Muscle layer of duodenum (tissue), 2 donors: ENCODE measurements around the gene KRTAP17-1.

Experiments
- H3K27ac ChIP-seq: one replicate; pipeline ENCODE4 v1.7.0; 2013; ENCODE audit warnings: mild to moderate bottlenecking, low read length
- H3K27me3 ChIP-seq: one replicate; pipeline ENCODE4 v1.7.0; 2013; ENCODE audit warnings: low read depth, mild to moderate bottlenecking, control low read depth, low read length
- H3K36me3 ChIP-seq, 2 donors: one replicate each; pipeline ENCODE4 v1.7.0; 2013; ENCODE audit warnings: low read length in 2 of 2, control low read depth in 1 of 2, mild to moderate bottlenecking in 1 of 2; ENCODE audit not compliant: insufficient read depth in 2 of 2, control insufficient read depth in 1 of 2
- H3K4me1 ChIP-seq, 2 donors: one replicate each; pipeline ENCODE4 v1.7.0; 2013; ENCODE audit warnings: low read length in 2 of 2, mild to moderate bottlenecking in 2 of 2, control low read depth in 1 of 2, moderate library complexity in 1 of 2; ENCODE audit not compliant: insufficient read depth in 2 of 2, control insufficient read depth in 1 of 2
- H3K4me3 ChIP-seq, 2 donors: one replicate each; pipeline ENCODE4 v1.7.0; 2013; ENCODE audit warnings: low read length in 2 of 2, low read depth in 1 of 2, mild to moderate bottlenecking in 1 of 2
- H3K9me3 ChIP-seq, 2 donors: one replicate each; pipeline ENCODE4 v1.7.0; 2013; ENCODE audit warnings: low read length in 2 of 2, control low read depth in 1 of 2, mild to moderate bottlenecking in 1 of 2; ENCODE audit not compliant: control insufficient read depth in 1 of 2
- donor health status: healthy.

Gene KRTAP17-1

GRCh38 chr17:41343029-41343428, 27.5 kb upstream of the KRTAP17-1 start:
- Histone ChIP-seq H3K27me3 (no peaks in the 10 kb centered on the region), H3K36me3 (no peaks in the 10 kb centered on the region), H3K27ac (no peak overlapping the region), H3K4me1 (no peaks in the 10 kb centered on the region), H3K9me3 (peaks cover 0 to 2% of the 10 kb centered on the region in 2 donors), H3K4me3 (no peak overlapping the region)

- no peaks in the 10 kb centered on the region for H3K4me1 ChIP-seq
Measured at GRCh38 chr17:41340934-41341861, 25.7 kb upstream of the KRTAP17-1 start.

GRCh38 chr17:41340494-41340893, 25.0 kb upstream of the KRTAP17-1 start:
- Histone ChIP-seq H3K27me3 (no peaks in the 10 kb centered on the region), H3K4me3 (no peak overlapping the region), H3K27ac (no peak overlapping the region), H3K9me3 (peaks cover 0 to 2% of the 10 kb centered on the region in 2 donors), H3K4me1 (no peaks in the 10 kb centered on the region), H3K36me3 (no peaks in the 10 kb centered on the region)

More at GRCh38 chr17:41340934-41341861, 25.7 kb upstream of the KRTAP17-1 start:
- Histone ChIP-seq H3K27me3 (no peaks in the 10 kb centered on the region), H3K36me3 (no peaks in the 10 kb centered on the region), H3K9me3 (peaks cover 0 to 2% of the 10 kb centered on the region in 2 donors), H3K27ac (no peak overlapping the region), H3K4me3 (no peak overlapping the region)

- Histone ChIP-seq H3K27me3 (no peaks in the 10 kb centered on the region), H3K4me1 (no peaks in the 10 kb centered on the region), H3K4me3 (no peak overlapping the region), H3K27ac (no peak overlapping the region), H3K36me3 (no peaks in the 10 kb centered on the region), H3K9me3 (peaks cover 0 to 2% of the 10 kb centered on the region in 2 donors)
Measured at GRCh38 chr17:41339571-41340172, 24.2 kb upstream of the KRTAP17-1 start.

GRCh38 chr17:41338961-41339485, 23.5 kb upstream of the KRTAP17-1 start:
- Histone ChIP-seq H3K27me3 (no peaks in the 10 kb centered on the region), H3K4me3 (no peak overlapping the region), H3K9me3 (peaks cover 0 to 2% of the 10 kb centered on the region in 2 donors), H3K36me3 (no peaks in the 10 kb centered on the region), H3K27ac (no peak overlapping the region), H3K4me1 (no peaks in the 10 kb centered on the region)

GRCh38 chr17:41335747-41336146, 20.2 kb upstream of the KRTAP17-1 start:
- no peaks in the 10 kb centered on the region for H3K36me3 ChIP-seq
- H3K4me3 ChIP-seq, result no peak overlapping the region

GRCh38 chr17:41334385-41335305, 19.1 kb upstream of the KRTAP17-1 start:
- H3K4me3 ChIP-seq, result no peak overlapping the region
- H3K27me3 ChIP-seq, result no peaks in the 10 kb centered on the region
- H3K4me1 ChIP-seq, result no peaks in the 10 kb centered on the region
- H3K36me3 ChIP-seq, result no peaks in the 10 kb centered on the region
- no peaks in the 10 kb centered on the region for H3K9me3 ChIP-seq
- no peak overlapping the region for H3K27ac ChIP-seq

More at GRCh38 chr17:41335747-41336146, 20.2 kb upstream of the KRTAP17-1 start:
- Histone ChIP-seq H3K27ac (no peak overlapping the region), H3K4me1 (no peaks in the 10 kb centered on the region), H3K27me3 (no peaks in the 10 kb centered on the region), H3K9me3 (no peaks in the 10 kb centered on the region)

- no peaks in the 10 kb centered on the region for H3K27me3 ChIP-seq
Measured at GRCh38 chr17:41333836-41334235, 18.3 kb upstream of the KRTAP17-1 start.

GRCh38 chr17:41333098-41333497, 17.6 kb upstream of the KRTAP17-1 start:
- Histone ChIP-seq H3K4me1 (no peaks in the 10 kb centered on the region), H3K4me3 (no peak overlapping the region), H3K27ac (no peak overlapping the region), H3K9me3 (no peaks in the 10 kb centered on the region), H3K27me3 (no peaks in the 10 kb centered on the region), H3K36me3 (no peaks in the 10 kb centered on the region)

More at GRCh38 chr17:41333836-41334235, 18.3 kb upstream of the KRTAP17-1 start:
- Histone ChIP-seq H3K4me3 (no peak overlapping the region), H3K27ac (no peak overlapping the region), H3K4me1 (no peaks in the 10 kb centered on the region), H3K9me3 (no peaks in the 10 kb centered on the region), H3K36me3 (no peaks in the 10 kb centered on the region)

GRCh38 chr17:41332239-41332638, 16.7 kb upstream of the KRTAP17-1 start:
- Histone ChIP-seq H3K36me3 (no peaks in the 10 kb centered on the region), H3K4me1 (no peaks in the 10 kb centered on the region), H3K27me3 (no peaks in the 10 kb centered on the region), H3K4me3 (no peak overlapping the region), H3K27ac (no peak overlapping the region), H3K9me3 (no peaks in the 10 kb centered on the region)
